Stimulated activated CD8-positive, alpha-beta memory T cell treated with anti-CD3 and anti-CD28 coated beads, Interleukin-15, amount 100 ng/mL, for 48 hours (primary cell): ENCODE measurements around the gene USP1.

Experiments
- DNase-seq, 2 donors: peaks; one replicate each; pipeline ENCODE4 v3.0.0-alpha.2; 2020; ENCODE audit warnings: low read depth in 2 of 2

The USP1 gene, protein sequence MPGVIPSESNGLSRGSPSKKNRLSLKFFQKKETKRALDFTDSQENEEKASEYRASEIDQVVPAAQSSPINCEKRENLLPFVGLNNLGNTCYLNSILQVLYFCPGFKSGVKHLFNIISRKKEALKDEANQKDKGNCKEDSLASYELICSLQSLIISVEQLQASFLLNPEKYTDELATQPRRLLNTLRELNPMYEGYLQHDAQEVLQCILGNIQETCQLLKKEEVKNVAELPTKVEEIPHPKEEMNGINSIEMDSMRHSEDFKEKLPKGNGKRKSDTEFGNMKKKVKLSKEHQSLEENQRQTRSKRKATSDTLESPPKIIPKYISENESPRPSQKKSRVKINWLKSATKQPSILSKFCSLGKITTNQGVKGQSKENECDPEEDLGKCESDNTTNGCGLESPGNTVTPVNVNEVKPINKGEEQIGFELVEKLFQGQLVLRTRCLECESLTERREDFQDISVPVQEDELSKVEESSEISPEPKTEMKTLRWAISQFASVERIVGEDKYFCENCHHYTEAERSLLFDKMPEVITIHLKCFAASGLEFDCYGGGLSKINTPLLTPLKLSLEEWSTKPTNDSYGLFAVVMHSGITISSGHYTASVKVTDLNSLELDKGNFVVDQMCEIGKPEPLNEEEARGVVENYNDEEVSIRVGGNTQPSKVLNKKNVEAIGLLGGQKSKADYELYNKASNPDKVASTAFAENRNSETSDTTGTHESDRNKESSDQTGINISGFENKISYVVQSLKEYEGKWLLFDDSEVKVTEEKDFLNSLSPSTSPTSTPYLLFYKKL

DNA sequence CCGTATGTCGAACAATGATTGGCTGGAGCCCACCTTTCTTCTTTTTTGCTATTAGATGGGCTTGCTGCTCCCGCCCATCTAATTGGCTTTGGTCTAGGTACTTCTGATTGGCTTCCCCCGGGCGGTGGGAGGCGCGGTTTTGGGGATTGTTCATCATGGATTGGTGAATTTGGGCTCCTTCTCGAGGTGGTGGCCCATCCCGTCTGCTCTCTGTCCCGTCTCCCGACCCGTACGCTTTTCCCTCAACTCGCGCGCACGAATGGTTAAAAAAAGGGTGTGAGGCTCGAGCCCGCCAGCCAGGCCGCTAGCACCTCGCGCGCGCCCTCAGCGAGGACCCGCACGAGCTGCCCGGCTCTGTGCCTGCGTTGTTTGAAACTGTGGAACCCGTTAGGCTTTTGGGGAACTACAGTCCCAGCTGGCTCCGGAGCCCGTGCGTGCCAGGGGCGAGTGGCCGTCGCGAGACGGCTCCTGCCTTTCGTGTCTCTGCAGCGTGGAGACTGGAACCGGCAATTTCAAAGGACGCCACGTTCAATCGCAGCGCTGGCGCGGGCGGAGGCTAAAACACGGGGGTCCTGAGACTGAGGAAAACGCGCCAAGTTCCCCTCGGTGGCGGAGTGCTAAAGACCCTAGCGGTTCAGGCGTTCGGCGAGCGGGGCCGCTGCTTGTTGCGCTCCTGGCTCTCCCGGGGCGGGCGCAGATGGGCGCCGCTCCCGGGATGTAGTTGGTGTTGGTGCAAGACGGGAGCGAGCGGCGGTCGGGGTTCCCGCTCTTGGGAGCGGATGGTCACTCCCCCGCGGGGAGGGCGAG is at the start of gene USP1:
Gene USP1 (plus strand): TSS at position 584 of the 807 bp plus-strand sequence. CDS start 2,819 bp downstream, outside the sequence.
- DNase-seq = peak; percentile 93 to 96

GRCh38 chr1:62389531-62389930 is 47.3 kb upstream of the USP1 start:
- no peak for DNase-seq

- no peak for DNase-seq
These were observed 46.8 kb upstream of the USP1 start for GRCh38 chr1:62390071-62390470.

DNA sequence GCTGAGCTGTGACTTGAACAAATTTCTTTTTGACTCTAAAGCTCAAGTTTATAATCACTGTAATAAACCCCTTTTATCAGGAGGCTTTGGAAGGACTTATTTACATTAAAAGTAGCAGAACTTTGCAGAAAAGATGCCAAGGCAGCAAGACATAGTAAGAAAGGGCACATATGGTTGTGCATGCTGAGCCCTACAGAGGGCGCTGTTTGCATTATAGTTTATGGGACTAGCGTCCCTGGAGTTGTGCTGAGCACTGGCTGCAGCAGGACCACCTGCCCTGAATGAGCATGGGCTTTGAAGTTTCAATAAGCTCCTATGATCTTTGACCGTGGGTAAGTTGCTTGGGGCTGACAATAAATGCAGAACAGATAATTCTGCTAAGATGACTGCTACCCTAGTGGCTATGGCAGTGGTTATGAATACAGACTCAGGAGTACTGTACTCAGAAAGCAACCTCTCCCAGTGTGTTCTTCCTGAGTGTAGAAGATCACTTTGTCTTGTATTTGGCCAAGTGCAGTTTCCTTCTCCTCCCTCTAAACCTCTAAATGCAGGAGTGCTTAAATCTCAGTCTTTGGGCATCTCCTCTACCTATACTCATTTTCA is 45.4 kb upstream of the USP1 start:
- DNase-seq = peak in 1 of 2 donors; percentile 7

GRCh38 chr1:62392951-62393350 is 43.9 kb upstream of the USP1 start:
- no peak for DNase-seq

- DNase-seq = no peak
These were observed 42.2 kb upstream of the USP1 start for GRCh38 chr1:62394646-62395045.

GRCh38 chr1:62395291-62395690 is 41.6 kb upstream of the USP1 start:
- DNase-seq = no peak

DNA sequence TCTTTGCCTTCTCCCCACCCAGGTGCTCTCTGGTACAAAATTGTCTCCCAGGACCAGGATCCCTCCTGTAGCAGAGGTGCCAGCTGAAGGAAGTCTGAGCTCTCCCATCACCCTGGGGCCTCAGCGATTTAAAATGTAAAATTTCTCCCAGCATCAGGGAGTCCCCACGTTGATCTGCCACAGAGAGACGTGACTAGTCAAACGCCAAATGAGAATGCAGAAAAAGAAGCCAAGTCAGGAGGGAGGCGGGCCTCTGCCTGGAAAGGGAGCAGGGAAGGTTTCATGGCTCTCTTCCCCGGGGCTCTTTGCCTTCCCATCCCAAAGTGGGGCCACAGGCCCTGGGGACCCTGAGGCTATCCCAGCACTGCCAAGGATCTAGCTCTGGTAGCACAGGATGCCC is 40.0 kb upstream of the USP1 start:
- DNase-seq = no peak

- DNase-seq = no peak
These were observed 39.5 kb upstream of the USP1 start for GRCh38 chr1:62397301-62397700.

DNA sequence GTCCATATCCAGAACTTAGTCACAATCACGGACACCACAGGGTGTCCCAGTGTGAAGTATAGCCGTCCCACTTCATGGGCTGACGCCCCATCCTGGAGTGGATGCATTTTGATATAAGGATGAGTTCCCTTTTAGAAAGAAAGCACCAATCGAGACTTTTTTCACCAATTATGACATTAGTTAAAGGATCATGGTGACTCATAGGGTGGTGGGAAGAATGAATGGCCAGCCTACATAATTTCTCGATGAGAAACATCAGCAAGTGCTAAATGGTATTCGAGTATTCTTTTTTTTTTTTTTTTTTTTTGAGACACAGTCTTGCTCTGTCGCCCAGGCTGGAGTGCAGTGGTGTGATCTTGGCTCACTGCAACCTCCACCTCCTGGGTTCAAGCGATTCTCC is 38.5 kb upstream of the USP1 start:
- no peak for DNase-seq

GRCh38 chr1:62401034-62401760 is 35.7 kb upstream of the USP1 start:
- no peak for DNase-seq

DNA sequence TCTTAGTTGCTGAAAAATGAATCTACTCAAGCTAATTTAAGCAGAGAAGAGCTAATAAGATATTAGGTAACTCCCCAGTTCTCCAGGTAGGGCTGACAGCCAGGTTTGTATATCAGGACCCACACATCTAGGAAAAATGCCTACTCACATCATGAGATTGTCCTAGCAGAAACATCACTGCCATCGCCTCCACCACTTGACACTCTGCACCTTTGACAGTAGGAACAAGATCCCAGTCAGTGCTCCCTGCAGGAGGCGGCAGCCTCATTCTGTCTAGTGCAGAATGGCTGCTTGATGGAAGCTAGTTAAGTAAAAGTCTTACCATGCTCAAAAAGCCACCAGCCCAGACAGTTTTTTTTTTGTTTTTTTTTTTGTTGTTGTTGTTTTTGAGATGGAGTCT is 31.6 kb upstream of the USP1 start:
- DNase-seq = no peak

GRCh38 chr1:62406576-62406975 is 30.3 kb upstream of the USP1 start:
- no peak for DNase-seq

GRCh38 chr1:62407398-62408009 is 29.3 kb upstream of the USP1 start:
- no peak for DNase-seq

DNA sequence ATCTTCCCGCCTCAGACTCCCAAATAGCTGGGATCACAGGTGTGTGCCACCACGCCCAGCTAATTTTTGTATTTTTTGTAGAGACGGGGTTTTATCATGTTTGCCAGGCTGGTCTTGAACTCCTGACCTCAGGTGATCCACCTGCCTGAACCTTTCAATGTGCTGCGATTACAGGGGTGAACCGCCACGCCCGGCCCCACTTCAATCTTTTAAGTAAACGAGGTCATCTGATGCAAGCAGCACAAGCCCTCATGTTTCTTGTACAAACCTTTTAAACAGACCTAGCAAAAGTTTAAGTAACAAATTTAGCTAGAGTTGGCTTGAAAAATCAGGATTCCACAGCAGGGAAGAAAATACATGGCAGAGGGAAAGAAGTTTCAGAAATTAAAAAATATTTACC is 21.2 kb upstream of the USP1 start:
- no peak for DNase-seq

DNA sequence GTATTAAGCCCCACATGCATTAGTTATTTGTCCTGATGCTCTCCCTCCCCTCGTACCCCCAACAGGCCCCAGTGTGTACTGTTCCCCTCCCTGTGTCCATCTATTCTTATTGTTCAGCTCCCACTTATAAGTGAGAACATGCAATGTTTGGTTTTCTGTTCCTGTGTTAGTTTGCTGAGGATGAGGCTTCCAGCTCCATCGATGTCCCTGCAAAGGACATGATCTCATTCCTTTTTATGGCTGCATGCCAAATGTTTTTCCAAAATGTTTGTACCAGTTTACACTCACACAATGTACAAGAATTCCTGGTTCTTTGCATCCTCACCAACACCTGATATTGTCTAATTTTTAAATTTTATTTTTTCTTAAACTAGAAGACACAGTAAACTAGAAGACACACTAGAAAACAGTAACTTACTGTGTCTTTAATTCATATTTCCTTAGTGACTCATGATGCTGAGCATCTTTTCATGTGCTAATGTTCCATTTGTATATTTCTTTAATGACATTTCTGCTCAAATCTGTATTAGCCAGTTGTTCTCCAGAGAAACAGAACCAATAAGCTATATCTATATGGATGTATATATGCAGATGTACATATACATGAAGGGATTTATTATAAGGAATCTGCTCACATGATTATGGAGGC is 19.4 kb upstream of the USP1 start:
- no peak for DNase-seq

DNA sequence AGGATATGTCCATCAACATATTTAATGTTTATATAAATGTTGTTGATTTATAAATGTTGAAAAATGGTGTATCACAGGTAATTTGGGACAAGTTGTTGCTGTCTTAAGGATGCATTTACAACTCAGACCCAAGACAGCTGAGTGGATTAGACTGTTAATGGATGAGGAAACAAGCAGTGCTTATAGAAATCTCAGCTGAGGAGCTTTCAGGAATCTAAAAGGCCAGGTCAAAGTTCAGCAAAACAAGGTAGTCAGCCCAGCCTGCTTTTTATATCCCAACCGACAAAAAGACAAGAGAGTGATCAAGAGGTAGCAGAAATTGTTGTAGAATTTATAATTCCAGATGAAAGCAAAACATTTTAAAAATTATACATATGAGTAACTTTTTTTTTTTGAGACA is 16.6 kb upstream of the USP1 start:
- DNase-seq = no peak

GRCh38 chr1:62423580-62424242 is 13.1 kb upstream of the USP1 start:
- no peak for DNase-seq

DNA sequence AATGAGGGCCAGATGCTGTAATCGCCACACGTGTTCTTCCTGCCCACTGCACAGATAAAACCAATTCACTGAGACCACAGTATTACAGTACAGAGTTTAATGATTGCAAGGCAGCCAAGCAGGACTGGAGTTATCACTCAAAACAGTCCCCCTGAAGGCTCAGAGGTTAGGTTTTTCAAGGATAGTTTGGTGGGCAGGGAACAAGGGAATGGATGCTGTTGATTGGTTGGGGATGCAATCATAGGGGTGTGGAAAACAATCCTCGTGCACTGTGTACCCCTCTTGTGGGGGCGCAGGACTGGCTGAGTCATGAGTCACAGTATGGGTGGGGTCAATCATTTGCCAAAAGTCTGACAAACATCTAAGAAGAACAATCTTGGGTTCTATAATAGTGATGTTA is 12.4 kb upstream of the USP1 start:
- DNase-seq = no peak

GRCh38 chr1:62425041-62425440 is 11.8 kb upstream of the USP1 start:
- DNase-seq = no peak
